Skeletal muscle cell (primary cell): Measurements from ENCODE around the gene MAN1B1.

Experiments used
- DNase-seq: peaks from one replicate; pipeline ENCODE4 v3.0.0-alpha.2; 2010; ENCODE audit warnings: low read depth
- H3K4me3 ChIP-seq: 2 replicates; pipeline ENCODE4 v1.5.1; 2011; ENCODE audit warnings: low read depth, mild to moderate bottlenecking, control low read depth, low read length, moderate library complexity

Gene MAN1B1

DNA sequence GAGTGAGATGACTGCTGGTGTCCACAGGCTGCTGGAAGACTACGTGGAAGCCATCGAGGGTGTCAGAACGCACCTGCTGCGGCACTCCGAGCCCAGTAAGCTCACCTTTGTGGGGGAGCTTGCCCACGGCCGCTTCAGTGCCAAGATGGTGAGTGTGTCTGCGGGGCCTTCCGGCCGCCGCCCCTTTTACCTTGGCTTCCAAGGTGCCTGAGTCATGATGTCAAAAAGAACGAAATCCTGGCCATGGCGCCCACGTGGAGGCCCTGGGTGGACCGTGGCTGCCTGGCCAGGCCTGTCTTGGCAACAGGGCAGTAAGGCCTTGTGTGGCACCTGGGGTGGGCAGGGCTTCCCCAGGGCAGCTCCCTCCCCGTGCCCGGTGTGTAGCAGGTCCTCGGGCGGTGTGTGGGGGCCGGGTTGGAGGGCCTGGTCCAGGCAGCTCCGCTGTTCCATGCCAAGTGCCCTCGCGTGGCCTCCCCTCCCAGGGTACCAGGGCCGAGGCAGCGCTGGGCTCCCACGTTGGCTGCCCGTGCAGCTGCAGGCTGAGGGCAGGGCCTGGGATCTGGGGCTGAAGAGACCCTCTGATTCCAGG, 20.0 kb downstream of the MAN1B1 start:
- no peak for DNase-seq
- no peak overlapping the region for H3K4me3 ChIP-seq

DNA sequence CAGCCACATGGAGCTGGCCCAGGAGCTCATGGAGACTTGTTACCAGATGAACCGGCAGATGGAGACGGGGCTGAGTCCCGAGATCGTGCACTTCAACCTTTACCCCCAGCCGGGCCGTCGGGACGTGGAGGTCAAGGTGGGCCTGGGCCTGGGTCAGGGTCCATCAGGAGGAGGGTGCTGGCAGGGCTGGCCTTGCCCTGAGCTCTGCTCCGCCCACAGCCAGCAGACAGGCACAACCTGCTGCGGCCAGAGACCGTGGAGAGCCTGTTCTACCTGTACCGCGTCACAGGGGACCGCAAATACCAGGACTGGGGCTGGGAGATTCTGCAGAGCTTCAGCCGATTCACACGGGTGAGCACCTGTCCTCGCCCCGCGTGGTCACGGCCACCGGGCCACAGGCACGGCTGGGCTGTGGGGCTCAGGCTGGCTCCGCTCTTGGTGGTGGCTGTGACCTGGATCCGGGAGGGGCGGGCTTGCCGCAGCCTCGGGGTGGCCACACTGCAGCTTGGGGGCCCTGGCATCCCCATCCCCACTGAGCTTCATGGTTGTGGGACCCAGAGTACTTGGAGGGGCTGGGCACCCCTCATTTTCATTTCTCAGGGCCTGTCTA, 20.6 kb downstream of the MAN1B1 start:
- H3K4me3 ChIP-seq, result no peak overlapping the region
- DNase-seq, result no peak

DNA sequence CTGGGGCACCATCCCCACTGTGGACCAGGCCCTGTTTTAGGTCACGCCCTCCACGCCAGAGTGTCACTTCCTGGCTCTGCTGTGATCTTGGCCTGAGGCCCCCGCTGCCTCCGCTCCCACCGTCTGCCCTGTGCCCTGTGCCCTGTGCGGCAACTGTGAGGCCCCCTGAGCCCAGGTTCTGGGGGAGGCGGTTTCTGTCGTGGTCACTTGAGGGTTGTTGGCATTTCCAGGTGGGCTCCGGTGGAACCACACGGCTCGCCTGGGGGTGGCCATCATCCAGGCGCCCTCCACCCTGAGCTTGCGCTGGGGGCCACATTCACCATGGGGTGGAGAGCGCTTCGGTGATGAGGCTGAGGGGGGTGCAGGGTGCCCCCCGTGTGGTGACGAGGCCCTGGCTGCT, 21.2 kb downstream of the MAN1B1 start:
- DNase-seq, result no peak
- H3K4me3 ChIP-seq, result no peak overlapping the region

DNA sequence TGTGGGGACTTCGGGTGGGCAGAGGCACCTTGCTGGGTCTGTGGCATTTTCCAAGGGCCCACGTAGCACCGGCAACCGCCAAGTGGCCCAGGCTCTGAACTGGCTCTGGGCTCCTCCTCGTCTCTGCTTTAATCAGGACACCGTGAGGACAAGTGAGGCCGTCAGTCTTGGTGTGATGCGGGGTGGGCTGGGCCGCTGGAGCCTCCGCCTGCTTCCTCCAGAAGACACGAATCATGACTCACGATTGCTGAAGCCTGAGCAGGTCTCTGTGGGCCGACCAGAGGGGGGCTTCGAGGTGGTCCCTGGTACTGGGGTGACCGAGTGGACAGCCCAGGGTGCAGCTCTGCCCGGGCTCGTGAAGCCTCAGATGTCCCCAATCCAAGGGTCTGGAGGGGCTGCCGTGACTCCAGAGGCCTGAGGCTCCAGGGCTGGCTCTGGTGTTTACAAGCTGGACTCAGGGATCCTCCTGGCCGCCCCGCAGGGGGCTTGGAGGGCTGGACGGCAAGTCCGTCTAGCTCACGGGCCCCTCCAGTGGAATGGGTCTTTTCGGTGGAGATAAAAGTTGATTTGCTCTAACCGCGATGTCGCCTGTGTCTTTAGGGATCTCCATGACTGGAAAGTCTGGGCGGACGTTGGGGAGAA, 21.9 kb downstream of the MAN1B1 start:
- DNase-seq, result no peak
- H3K4me3 ChIP-seq, result no peak overlapping the region

DNA sequence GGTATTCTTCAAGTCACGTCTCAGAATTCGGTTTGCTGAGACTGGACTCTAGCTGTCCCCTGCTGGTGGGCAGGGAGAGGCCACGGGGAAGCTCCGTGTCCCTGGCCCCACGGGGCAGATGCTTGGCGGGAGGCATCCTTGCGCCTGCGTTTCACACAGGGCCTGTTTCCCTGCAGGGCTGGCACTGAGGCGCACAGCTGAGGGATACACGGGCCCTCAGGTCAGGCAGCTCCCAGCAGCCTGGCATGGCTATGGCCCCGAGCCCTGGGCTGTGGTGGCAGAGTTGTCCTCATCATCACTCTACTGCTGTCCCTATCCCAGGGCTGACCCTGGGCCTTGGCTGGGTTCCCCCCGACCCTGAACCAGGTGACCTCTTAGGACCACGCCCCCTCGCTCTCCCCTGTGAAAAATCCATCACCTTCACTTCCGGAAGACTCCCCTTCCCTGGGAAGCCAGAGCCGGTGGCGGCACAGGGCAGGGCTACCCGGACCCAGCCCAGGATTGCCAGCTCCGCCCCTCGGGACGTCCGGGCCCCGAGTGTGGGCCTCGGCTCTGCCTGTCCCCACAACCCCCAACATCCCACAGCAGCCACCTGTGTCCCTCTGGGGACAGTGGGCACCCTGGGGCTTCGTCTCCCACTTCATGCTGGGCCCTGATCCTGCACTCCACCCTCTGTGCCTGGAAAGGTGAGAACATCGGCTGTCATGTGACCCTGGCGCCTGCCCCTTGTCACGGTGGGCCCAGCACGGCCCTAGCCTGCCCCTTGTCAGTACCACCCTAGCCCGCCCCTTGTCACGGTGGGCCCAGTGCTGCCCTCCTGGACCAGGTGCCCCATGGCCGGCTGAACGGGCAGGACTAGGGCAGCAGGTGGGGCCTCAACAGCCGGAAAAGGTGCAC, 22.7 kb downstream of the MAN1B1 start:
- no peak for DNase-seq
- H3K4me3 ChIP-seq, result no peak overlapping the region

- no peak overlapping the region for H3K4me3 ChIP-seq
- DNase-seq, result no peak
Measured at GRCh38 chr9:137110147-137110910, 23.5 kb downstream of the MAN1B1 start.

- H3K4me3 ChIP-seq, result no peak overlapping the region
- no peak for DNase-seq
Measured at GRCh38 chr9:137110911-137111787, 24.4 kb downstream of the MAN1B1 start.

DNA sequence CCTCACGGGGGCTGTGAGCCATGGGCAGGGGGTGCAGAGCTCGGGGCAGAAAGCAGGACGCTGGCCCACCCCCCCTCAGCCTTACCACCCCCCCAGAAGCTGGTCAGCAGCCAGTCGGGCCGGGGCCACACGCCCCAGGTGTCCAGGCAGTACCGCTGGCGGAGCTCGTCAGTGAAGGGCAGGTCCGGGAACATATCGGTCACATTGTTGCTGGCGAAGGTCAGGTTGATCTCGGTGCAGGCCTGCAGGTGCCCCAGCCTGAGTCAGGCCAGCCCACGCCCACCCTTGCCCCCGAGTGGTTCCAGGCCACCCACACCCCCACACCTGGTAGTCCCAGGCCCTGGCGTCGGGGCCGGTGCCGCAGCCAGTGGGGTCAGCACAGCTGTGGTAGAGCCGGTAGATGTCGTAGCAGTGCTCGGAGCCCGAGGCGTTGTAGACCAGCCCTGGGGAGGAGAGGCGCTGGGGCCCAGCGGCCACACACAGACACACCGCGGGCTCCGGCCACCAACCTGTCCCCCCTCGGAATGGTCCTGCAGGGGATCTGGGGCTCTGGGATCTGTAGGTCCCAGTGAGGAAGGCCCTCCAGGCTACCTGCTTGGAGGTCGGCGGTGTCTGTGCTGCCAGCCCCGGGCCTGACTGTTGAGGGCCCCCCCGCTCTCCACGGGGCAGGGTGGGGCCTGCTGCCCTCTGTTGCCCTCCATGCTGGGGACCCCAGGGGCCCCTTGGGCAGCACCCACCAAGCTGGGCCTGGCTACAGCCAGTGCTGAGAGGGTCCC, 25.2 kb downstream of the MAN1B1 start:
- DNase-seq, result no peak
- no peak overlapping the region for H3K4me3 ChIP-seq

- DNase-seq, result no peak
- no peak overlapping the region for H3K4me3 ChIP-seq
Measured at GRCh38 chr9:137112564-137113384, 26.0 kb downstream of the MAN1B1 start.

- peak overlapping the region; percentile 34 for H3K4me3 ChIP-seq
- no peak for DNase-seq
Measured at GRCh38 chr9:137113385-137114159, 26.8 kb downstream of the MAN1B1 start.

- peak overlapping the region; percentile 56 for H3K4me3 ChIP-seq
- DNase-seq, result no peak
Measured at GRCh38 chr9:137114220-137114612, 27.4 kb downstream of the MAN1B1 start.

DNA sequence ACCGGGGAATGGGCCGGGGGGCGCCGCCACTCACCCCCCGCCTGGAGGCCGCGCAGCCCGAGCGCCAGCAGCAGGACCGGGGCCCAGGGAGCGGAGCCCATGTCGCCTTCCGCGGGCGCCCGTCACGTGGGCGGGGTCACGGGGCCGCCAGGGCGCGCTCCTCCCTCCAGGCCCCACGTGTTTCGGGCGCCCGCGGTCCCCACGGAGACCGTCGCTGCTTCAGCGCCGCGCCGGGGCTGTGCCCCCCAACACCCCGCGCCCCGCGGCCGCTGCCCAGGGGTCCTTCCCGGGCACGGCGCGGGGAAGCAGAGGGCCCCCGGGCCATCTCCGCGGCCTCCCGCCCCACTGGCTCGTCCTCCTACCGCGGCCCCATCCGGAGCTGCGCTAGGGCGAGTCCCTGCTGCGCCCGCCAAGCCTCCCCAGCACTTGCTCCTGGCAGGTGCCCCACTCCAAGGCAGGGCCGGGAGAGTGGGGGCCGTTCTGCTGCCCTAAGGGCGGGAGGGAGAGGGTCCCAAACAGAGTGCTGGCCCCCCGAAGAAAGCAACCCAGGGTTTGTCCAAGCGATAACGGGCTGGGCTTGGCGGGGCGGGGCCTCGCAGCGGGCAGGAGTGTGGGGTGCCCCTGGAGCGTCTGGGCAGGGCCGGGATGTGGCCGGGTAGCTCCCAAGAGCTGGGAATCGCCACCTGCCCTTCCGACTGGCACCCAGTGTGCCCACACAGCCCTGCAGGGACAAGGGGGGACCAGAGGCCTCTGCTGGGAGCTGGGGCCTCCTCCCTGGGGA, 28.0 kb downstream of the MAN1B1 start, which contains the start of gene DPP7:
DPP7 (minus strand) TSS at position 121 of the 781 bp plus-strand sequence; CDS start at position 101, 20 bp downstream.
- DNase-seq, result no peak
- H3K4me3 ChIP-seq, result peak within 1 kb of the TSS; percentile 56

DNA sequence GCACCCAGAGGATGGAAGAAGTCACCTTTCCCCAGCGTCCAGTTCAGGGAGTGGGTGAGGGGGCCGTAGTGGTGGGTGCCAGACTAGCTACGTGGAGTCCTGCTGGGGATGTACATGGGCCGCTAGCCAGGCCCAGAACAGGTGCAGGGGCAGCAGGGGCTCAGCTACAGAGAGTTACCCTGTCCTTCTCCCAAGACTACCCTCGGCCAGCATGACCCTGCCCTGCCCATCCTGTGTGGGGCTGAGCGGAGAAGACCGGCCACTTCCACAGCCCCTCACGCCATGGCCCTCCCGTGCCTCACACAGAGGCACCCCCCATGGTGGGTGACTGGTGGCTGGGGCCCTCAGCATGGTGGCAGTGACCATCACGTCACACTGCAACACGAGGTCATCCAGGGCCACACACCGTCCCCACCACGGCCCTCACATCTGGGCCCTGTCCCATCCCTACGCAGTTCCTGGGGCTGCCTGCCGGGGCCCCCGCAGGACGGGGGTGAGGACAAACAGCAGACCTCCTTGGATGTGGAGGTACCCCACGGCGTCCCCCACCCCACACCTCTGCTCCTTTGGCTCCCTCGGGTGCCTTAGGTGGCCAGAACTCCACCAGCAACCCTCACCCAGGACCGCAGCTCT, 28.7 kb downstream of the MAN1B1 start:
- no peak for DNase-seq
- no peak overlapping the region for H3K4me3 ChIP-seq

DNA sequence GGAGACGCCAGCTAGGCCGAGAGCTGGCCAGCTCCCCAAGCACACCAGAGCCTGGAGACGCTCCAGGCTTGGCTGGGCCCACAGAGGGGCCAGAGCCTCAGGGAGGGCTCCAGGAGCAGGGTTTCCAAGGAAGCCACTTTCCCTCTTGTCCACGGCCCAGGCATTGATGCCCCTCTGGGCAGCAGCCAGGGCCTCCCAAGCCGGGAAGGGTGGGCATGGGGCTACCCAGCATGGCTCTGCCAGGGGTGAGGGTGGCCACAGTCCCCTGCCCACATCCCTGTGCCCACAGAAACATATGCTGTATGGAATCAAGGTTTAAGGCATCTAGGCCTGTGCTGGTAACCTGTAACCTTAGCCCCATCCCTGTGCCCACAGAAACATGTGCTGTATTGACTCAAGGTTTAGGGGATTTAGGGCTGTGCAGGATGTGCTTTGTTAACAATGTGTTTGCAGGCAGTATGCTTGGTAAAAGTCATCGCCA, 29.3 kb downstream of the MAN1B1 start:
- no peak overlapping the region for H3K4me3 ChIP-seq
- no peak for DNase-seq

DNA sequence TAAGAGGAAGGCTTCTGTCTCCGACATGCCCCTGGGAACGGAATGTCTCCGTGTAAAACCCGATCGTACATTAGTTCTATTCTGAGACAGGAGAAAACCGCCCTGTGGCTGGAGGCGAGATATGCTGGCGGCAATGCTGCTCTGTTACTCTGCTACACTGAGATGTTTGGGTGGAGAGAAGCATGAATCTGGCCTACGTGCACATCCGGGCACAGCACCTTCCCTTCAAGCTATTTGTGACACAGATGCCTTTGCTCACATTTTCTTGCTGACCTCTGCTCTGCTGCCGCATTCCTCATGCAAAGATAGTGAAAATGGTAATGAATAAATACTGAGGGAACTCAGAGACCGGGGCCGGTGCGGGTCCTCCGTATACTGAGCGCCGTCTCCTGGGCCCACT, 29.9 kb downstream of the MAN1B1 start:
- no peak for DNase-seq
- H3K4me3 ChIP-seq, result no peak overlapping the region
